ENCODE results near the gene MBL2. TPM values are rescaled to one million over a fixed set of nuclear protein-coding genes. Genes with fewer than 3 reads are reported as not detected.

MBL2 gene
- total RNA-seq, 2 donors from 2014 or later = 0.17 TPM; not detected in 1

- Histone ChIP-seq H3K27ac (no peak overlapping the region), H3K36me3 (no peaks in the 10 kb centered on the region), H3K4me1 (no peaks in the 10 kb centered on the region), H3K27me3 (no peaks in the 10 kb centered on the region), H3K4me3 (no peak overlapping the region), H3K9ac (ENCODE audit: low read depth in 2 of 2, low read length in 2 of 2) (no peak overlapping the region), H3K9me3 (no peaks in the 10 kb centered on the region)
- DNase-seq = no peak
- intact Hi-C loops (cut with DNase I) = no loop called here
- no peak for TF ChIP-seq CTCF (IDR thresholded peaks at IDR 0.05)
Measured at GRCh38 chr10:52759154-52759553, 13.4 kb downstream of the MBL2 start.

GRCh38 chr10:52758406-52758805 lies 14.2 kb downstream of the MBL2 start:
- Histone ChIP-seq H3K9me3 (no peaks in the 10 kb centered on the region), H3K9ac (ENCODE audit: low read depth in 2 of 2, low read length in 2 of 2) (no peak overlapping the region), H3K4me3 (no peak overlapping the region), H3K36me3 (no peaks in the 10 kb centered on the region), H3K27ac (no peak overlapping the region), H3K4me1 (no peaks in the 10 kb centered on the region), H3K27me3 (no peaks in the 10 kb centered on the region)
- no peak for DNase-seq
- intact Hi-C loops (cut with DNase I) = no loop called here
- no peak for TF ChIP-seq CTCF (IDR thresholded peaks at IDR 0.05)

- H3K4me3 ChIP-seq = no peak overlapping the region
- H3K9ac ChIP-seq (ENCODE audit: low read depth in 2 of 2, low read length in 2 of 2) = no peak overlapping the region
- DNase-seq = no peak
- no peaks in the 10 kb centered on the region for H3K9me3 ChIP-seq
- TF ChIP-seq CTCF (IDR thresholded peaks at IDR 0.05) = no peak
- intact Hi-C loops (cut with DNase I) = no loop called here
- no peaks in the 10 kb centered on the region for H3K4me1 ChIP-seq
- no peak overlapping the region for H3K27ac ChIP-seq
- no peaks in the 10 kb centered on the region for H3K36me3 ChIP-seq
- H3K27me3 ChIP-seq = no peaks in the 10 kb centered on the region
Measured at GRCh38 chr10:52757773-52758172, 14.8 kb downstream of the MBL2 start.

GRCh38 chr10:52756966-52757365 lies 15.6 kb downstream of the MBL2 start:
- Histone ChIP-seq H3K9ac (ENCODE audit: low read depth in 2 of 2, low read length in 2 of 2) (no peak overlapping the region), H3K27me3 (no peaks in the 10 kb centered on the region), H3K27ac (no peak overlapping the region), H3K9me3 (no peaks in the 10 kb centered on the region), H3K36me3 (no peaks in the 10 kb centered on the region), H3K4me1 (no peaks in the 10 kb centered on the region), H3K4me3 (no peak overlapping the region)
- intact Hi-C loops (cut with DNase I) = no loop called here
- no peak for TF ChIP-seq CTCF (IDR thresholded peaks at IDR 0.05)
- no peak for DNase-seq

GRCh38 chr10:52756295-52756694 lies 16.3 kb downstream of the MBL2 start:
- Histone ChIP-seq H3K4me3 (no peak overlapping the region), H3K27me3 (no peaks in the 10 kb centered on the region), H3K27ac (no peak overlapping the region), H3K36me3 (no peaks in the 10 kb centered on the region), H3K9me3 (no peaks in the 10 kb centered on the region), H3K9ac (ENCODE audit: low read depth in 2 of 2, low read length in 2 of 2) (no peak overlapping the region), H3K4me1 (no peaks in the 10 kb centered on the region)
- DNase-seq = no peak
- intact Hi-C loops (cut with DNase I) = no loop called here
- TF ChIP-seq CTCF (IDR thresholded peaks at IDR 0.05) = no peak

Data from colonic mucosa (tissue), 4 donors.